Measurements from ENCODE around the gene SMLR1.

SMLR1 gene

DNA sequence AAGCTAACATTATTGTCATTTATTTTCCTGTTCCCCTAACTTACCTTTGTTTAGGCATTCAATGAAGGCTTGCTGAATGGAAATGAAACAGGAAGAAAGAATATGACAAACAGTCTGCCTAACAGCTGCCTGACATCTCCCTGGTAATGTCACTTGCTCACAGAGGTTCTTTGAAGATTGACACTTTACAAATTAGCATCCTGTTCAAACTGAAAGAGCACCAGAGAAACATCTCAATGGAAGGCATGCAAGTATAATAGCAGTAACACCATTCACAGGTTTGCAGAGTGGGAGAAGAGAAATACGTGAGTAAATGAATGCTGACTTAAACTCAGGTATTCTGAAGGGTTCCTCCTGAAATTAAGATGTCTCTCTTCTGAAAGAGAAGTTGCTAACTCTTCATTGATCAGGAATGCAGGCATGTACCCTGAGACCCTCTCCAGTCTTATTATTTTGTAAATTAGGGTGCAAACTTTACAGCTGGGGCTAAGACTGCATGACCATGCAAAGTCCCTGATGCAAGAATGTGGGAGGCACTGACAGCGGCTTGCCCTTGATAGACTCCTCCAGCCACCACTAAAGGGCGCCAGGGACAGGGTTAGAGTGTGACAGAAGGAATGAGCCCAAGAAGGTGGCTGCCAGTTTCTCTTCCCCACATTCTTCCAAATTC is 1.3 kb upstream of the SMLR1 start:
- no peak overlapping the region for H3K4me3 ChIP-seq (ENCODE audit: low read length, poor library complexity, severe bottlenecking)
- H3K79me2 ChIP-seq (ENCODE audit: insufficient read depth, low read length): no peaks in the 10 kb centered on the region
- no peaks in the 10 kb centered on the region for H3K9me3 ChIP-seq (ENCODE audit: insufficient read depth, low read depth, low read length)
- H3K9me2 ChIP-seq (replicated peaks; ENCODE audit: low read depth, low read length): no peaks in the 10 kb centered on the region
- H3K27me3 ChIP-seq (ENCODE audit: insufficient read depth, low read length, poor library complexity, severe bottlenecking): no peaks in the 10 kb centered on the region
- H3F3A ChIP-seq (ENCODE audit: low read depth): no peaks in the 10 kb centered on the region
- H3K9ac ChIP-seq (ENCODE audit: low read depth, low read length, poor library complexity, severe bottlenecking): no peak overlapping the region
- no peak for TF ChIP-seq EZH2phosphoT487 (IDR thresholded peaks at IDR 0.05; ENCODE audit: borderline replicate concordance)
- TF ChIP-seq, protein P1, sequence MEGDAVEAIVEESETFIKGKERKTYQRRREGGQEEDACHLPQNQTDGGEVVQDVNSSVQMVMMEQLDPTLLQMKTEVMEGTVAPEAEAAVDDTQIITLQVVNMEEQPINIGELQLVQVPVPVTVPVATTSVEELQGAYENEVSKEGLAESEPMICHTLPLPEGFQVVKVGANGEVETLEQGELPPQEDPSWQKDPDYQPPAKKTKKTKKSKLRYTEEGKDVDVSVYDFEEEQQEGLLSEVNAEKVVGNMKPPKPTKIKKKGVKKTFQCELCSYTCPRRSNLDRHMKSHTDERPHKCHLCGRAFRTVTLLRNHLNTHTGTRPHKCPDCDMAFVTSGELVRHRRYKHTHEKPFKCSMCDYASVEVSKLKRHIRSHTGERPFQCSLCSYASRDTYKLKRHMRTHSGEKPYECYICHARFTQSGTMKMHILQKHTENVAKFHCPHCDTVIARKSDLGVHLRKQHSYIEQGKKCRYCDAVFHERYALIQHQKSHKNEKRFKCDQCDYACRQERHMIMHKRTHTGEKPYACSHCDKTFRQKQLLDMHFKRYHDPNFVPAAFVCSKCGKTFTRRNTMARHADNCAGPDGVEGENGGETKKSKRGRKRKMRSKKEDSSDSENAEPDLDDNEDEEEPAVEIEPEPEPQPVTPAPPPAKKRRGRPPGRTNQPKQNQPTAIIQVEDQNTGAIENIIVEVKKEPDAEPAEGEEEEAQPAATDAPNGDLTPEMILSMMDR (conservative IDR thresholded peaks at IDR 0.05; ENCODE audit: low read length): 0 out of 2 replicates have a peak, but pooled peaks have one; percentile 16
- no peak overlapping the region for H2AFZ ChIP-seq (ENCODE audit: low read length)
- no peaks in the 10 kb centered on the region for H4K20me1 ChIP-seq (ENCODE audit: insufficient read depth, low read length, poor library complexity, severe bottlenecking)
- H3K36me3 ChIP-seq (ENCODE audit: insufficient read depth, low read length): no peaks in the 10 kb centered on the region
- no peaks in the 10 kb centered on the region for H3K4me1 ChIP-seq (ENCODE audit: insufficient read depth, low read length, poor library complexity, severe bottlenecking)
- H3K4me2 ChIP-seq (ENCODE audit: low read depth, low read length, poor library complexity, severe bottlenecking): no peak overlapping the region

DNA sequence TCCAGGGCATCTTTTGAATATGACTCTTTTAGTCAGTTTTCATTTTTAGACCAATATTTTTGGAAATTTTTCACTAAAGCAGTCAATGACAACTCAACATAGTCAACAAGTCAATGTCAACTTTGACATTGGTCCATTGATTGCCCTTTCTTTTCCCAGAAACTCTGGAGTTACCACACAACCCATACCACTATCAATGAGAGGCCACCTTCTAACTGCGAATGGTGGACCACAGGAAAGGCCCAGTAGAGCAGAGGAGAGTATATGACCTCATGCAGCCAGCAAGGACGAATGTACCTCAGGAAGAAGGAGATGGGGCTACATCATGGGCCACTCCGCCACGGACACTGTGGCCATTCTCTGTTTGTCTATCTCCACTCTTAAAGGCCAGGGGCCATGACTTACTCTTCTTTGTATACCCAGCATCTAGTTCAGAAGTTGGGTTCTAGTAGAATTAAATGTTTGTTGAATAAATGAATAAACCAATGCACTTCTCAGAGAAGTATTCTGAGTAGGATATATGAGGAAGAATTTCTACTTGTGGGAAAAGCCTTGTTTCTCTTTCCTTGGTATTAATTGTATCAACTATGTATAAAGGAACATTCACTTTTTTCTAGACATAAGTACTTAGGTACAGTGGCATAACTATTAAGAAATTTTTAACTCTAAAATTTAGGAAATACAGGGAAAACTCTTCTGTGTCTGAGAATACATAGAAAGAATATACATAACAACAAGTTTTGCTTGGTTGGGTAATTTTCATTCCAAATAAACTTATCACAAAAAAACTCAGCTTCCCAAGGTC is 562 bp upstream of the SMLR1 start:
- H2AFZ ChIP-seq (ENCODE audit: low read length): no peak overlapping the region
- H4K20me1 ChIP-seq (ENCODE audit: insufficient read depth, low read length, poor library complexity, severe bottlenecking): no peaks in the 10 kb centered on the region
- no peak overlapping the region for H3K4me2 ChIP-seq (ENCODE audit: low read depth, low read length, poor library complexity, severe bottlenecking)
- no peaks in the 10 kb centered on the region for H3K36me3 ChIP-seq (ENCODE audit: insufficient read depth, low read length)
- no peaks in the 10 kb centered on the region for H3K9me2 ChIP-seq (replicated peaks; ENCODE audit: low read depth, low read length)
- no peaks in the 10 kb centered on the region for H3K9me3 ChIP-seq (ENCODE audit: insufficient read depth, low read depth, low read length)
- no peaks in the 10 kb centered on the region for H3K4me1 ChIP-seq (ENCODE audit: insufficient read depth, low read length, poor library complexity, severe bottlenecking)
- H3K9ac ChIP-seq (ENCODE audit: low read depth, low read length, poor library complexity, severe bottlenecking): no peak overlapping the region
- no peaks in the 10 kb centered on the region for H3K79me2 ChIP-seq (ENCODE audit: insufficient read depth, low read length)
- no peaks in the 10 kb centered on the region for H3F3A ChIP-seq (ENCODE audit: low read depth)
- H3K4me3 ChIP-seq (ENCODE audit: low read length, poor library complexity, severe bottlenecking): no peak overlapping the region
- TF ChIP-seq EZH2phosphoT487 (IDR thresholded peaks at IDR 0.05; ENCODE audit: borderline replicate concordance): no peak
- TF ChIP-seq, protein P1 (conservative IDR thresholded peaks at IDR 0.05; ENCODE audit: low read length): no peak
- H3K27me3 ChIP-seq (ENCODE audit: insufficient read depth, low read length, poor library complexity, severe bottlenecking): no peaks in the 10 kb centered on the region

DNA sequence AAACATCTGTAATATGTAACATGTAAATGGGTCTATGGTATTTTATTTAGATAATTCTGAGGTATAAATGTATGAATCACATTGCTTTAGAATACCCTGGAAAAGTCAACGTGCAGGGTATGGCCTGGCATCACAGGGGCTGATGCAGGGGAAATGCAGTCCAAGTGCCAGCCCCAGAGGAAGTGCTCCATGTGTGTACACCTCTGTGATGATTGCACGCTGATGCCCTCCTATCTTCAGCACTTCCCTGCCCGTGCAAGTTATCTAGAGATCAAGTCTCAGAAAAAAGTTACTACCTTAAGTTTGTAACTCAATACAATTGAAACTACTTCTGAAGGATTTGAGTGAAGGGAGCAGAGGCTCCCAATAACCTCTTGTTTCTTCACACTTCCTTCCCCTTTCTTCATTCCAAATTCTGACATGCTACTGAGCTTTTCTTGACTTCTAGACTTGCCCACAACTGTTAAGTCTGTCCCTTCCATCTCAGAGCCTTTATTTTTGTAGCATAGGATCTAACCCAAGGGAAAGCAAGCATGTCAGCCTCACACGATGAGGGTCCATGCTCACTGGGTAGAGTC is 2.2 kb downstream of the SMLR1 start:
- Histone ChIP-seq H3K79me2 (ENCODE audit: insufficient read depth, low read length) (no peaks in the 10 kb centered on the region), H3K9ac (ENCODE audit: low read depth, low read length, poor library complexity, severe bottlenecking) (no peak overlapping the region), H3K9me2 (replicated peaks; ENCODE audit: low read depth, low read length) (no peaks in the 10 kb centered on the region), H3F3A (ENCODE audit: low read depth) (no peaks in the 10 kb centered on the region), H3K4me3 (ENCODE audit: low read length, poor library complexity, severe bottlenecking) (no peak overlapping the region), H3K9me3 (ENCODE audit: insufficient read depth, low read depth, low read length) (no peaks in the 10 kb centered on the region), H4K20me1 (ENCODE audit: insufficient read depth, low read length, poor library complexity, severe bottlenecking) (no peaks in the 10 kb centered on the region), H3K4me1 (ENCODE audit: insufficient read depth, low read length, poor library complexity, severe bottlenecking) (no peaks in the 10 kb centered on the region), H3K27me3 (ENCODE audit: insufficient read depth, low read length, poor library complexity, severe bottlenecking) (no peaks in the 10 kb centered on the region), H2AFZ (ENCODE audit: low read length) (no peak overlapping the region), H3K4me2 (ENCODE audit: low read depth, low read length, poor library complexity, severe bottlenecking) (no peak overlapping the region), H3K36me3 (ENCODE audit: insufficient read depth, low read length) (no peaks in the 10 kb centered on the region)
- TF ChIP-seq, protein P1 (conservative IDR thresholded peaks at IDR 0.05; ENCODE audit: low read length): no peak
- TF ChIP-seq EZH2phosphoT487 (IDR thresholded peaks at IDR 0.05; ENCODE audit: borderline replicate concordance): no peak
